Parathyroid adenoma (tissue), 2 donors: ENCODE measurements around the gene ATP2B2.

ENCODE experiments used
- H2AFZ ChIP-seq: fragments of 300-600 bp; sonication (generic); one replicate; pipeline ENCODE4 v1.7.0; 2017; ENCODE audit warnings: antibody characterized with exemption, mild to moderate bottlenecking
- H3K27ac ChIP-seq: fragments of 300-600 bp; sonication (generic); one replicate; pipeline ENCODE4 v1.7.0; 2017
- H3K27me3 ChIP-seq: fragments of 300-600 bp; sonication (generic); one replicate; pipeline ENCODE4 v1.7.0; 2017; ENCODE audit warnings: low read length; ENCODE audit not compliant: control insufficient read depth, insufficient read depth
- H3K36me3 ChIP-seq: fragments of 300-600 bp; sonication (generic); one replicate; pipeline ENCODE4 v1.7.0; 2017; ENCODE audit warnings: low read length; ENCODE audit not compliant: control insufficient read depth, insufficient read depth
- H3K4me1 ChIP-seq: fragments of 300-600 bp; sonication (generic); one replicate; pipeline ENCODE4 v1.7.0; 2017; ENCODE audit warnings: control low read depth
- H3K4me2 ChIP-seq: fragments of 300-600 bp; sonication (generic); one replicate; pipeline ENCODE4 v1.7.0; 2017; ENCODE audit warnings: low read length
- H3K4me3 ChIP-seq: fragments of 300-600 bp; sonication (generic); one replicate; pipeline ENCODE4 v1.7.0; 2017; ENCODE audit warnings: low read depth, low read length
- H3K79me2 ChIP-seq: fragments of 300-600 bp; sonication (generic); one replicate; pipeline ENCODE4 v1.7.0; 2017; ENCODE audit warnings: control low read depth
- H3K9ac ChIP-seq: fragments of 300-600 bp; sonication (generic); one replicate; pipeline ENCODE4 v1.7.0; 2017; ENCODE audit warnings: mild to moderate bottlenecking
- H3K9me3 ChIP-seq: fragments of 300-600 bp; sonication (generic); one replicate; pipeline ENCODE4 v1.7.0; 2017; ENCODE audit warnings: low read length; ENCODE audit not compliant: control insufficient read depth
- TF ChIP-seq, protein P1 (sequence below): fragments of 300-600 bp; sonication (generic); IDR thresholded peaks from one replicate; pipeline ENCODE4 v1.7.0; 2017; ENCODE audit warnings: antibody characterized with exemption, mild to moderate bottlenecking
- donor health status: primary hyperparathyroidism.

The ATP2B2 gene

GRCh38 chr3:10379161-10379560, 126.2 kb downstream of the ATP2B2 start:
- Histone ChIP-seq H3K9ac (no peak overlapping the region), H3K27ac (no peak overlapping the region), H3K4me1 (no peaks in the 10 kb centered on the region), H3K27me3 (no peaks in the 10 kb centered on the region), H3K4me3 (no peak overlapping the region), H3K79me2 (no peaks in the 10 kb centered on the region), H2AFZ (no peak overlapping the region), H3K9me3 (no peaks in the 10 kb centered on the region), H3K36me3 (no peaks in the 10 kb centered on the region), H3K4me2 (no peak overlapping the region)
- TF ChIP-seq, protein P1, sequence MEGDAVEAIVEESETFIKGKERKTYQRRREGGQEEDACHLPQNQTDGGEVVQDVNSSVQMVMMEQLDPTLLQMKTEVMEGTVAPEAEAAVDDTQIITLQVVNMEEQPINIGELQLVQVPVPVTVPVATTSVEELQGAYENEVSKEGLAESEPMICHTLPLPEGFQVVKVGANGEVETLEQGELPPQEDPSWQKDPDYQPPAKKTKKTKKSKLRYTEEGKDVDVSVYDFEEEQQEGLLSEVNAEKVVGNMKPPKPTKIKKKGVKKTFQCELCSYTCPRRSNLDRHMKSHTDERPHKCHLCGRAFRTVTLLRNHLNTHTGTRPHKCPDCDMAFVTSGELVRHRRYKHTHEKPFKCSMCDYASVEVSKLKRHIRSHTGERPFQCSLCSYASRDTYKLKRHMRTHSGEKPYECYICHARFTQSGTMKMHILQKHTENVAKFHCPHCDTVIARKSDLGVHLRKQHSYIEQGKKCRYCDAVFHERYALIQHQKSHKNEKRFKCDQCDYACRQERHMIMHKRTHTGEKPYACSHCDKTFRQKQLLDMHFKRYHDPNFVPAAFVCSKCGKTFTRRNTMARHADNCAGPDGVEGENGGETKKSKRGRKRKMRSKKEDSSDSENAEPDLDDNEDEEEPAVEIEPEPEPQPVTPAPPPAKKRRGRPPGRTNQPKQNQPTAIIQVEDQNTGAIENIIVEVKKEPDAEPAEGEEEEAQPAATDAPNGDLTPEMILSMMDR, result no peak

DNA sequence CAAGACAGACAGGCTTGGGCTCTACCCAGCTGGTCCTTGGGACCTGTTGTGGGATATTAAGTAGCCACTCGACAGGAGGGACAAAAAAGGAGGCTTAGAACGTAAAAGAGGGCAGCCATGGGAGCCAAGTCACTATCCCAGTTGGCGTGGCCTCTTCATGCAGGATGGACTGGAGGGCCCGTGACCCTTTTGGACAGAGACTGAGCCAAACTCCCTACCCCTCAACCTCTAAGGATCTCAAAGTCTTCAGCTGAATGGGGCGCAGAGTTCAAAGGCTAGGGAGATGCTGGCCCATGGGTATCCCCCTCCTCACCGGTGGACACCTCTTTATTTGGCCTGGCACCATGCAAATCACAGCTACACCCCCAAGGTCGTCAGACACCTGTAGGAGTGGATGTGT, 126.6 kb downstream of the ATP2B2 start:
- Histone ChIP-seq H3K36me3 (no peaks in the 10 kb centered on the region), H3K4me1 (no peaks in the 10 kb centered on the region), H3K4me2 (no peak overlapping the region), H3K9me3 (no peaks in the 10 kb centered on the region), H3K27me3 (no peaks in the 10 kb centered on the region), H3K27ac (no peak overlapping the region), H3K4me3 (no peak overlapping the region), H2AFZ (no peak overlapping the region), H3K79me2 (no peaks in the 10 kb centered on the region), H3K9ac (no peak overlapping the region)
- TF ChIP-seq, protein P1, result no peak

DNA sequence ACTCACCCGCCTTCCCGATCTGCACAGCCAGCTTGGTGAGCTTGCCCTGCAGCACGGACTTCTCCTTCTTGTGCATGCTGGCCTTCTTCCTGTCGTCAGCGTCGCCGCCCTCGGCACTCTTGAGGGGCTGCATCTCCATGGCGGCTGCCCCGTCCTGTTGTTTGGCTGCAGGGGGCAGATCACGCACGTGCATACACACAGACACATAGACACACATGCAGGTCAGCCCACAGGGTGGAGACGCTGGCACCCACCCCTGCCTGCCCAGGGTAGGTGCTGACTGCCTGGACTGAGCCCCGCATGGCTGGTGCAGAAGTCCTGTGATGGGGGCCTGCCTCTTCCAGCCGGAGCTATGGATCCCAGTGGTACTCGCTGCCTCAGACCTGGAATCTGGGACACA, 127.1 kb downstream of the ATP2B2 start:
- Histone ChIP-seq H2AFZ (no peak overlapping the region), H3K27ac (no peak overlapping the region), H3K4me2 (no peak overlapping the region), H3K4me1 (no peaks in the 10 kb centered on the region), H3K36me3 (no peaks in the 10 kb centered on the region), H3K9ac (no peak overlapping the region), H3K27me3 (no peaks in the 10 kb centered on the region), H3K9me3 (no peaks in the 10 kb centered on the region), H3K4me3 (no peak overlapping the region), H3K79me2 (no peaks in the 10 kb centered on the region)
- TF ChIP-seq, protein P1, result no peak

GRCh38 chr3:10377148-10377725, 128.1 kb downstream of the ATP2B2 start:
- no peaks in the 10 kb centered on the region for H3K36me3 ChIP-seq
- no peaks in the 10 kb centered on the region for H3K27me3 ChIP-seq
- no peak overlapping the region for H3K27ac ChIP-seq
- H3K4me1 ChIP-seq, result no peaks in the 10 kb centered on the region
- no peak overlapping the region for H3K4me2 ChIP-seq
- TF ChIP-seq, protein P1, result no peak
- H3K9me3 ChIP-seq, result no peaks in the 10 kb centered on the region
- H2AFZ ChIP-seq, result no peak overlapping the region
- H3K4me3 ChIP-seq, result no peak overlapping the region
- H3K79me2 ChIP-seq, result no peaks in the 10 kb centered on the region
- H3K9ac ChIP-seq, result no peak overlapping the region

DNA sequence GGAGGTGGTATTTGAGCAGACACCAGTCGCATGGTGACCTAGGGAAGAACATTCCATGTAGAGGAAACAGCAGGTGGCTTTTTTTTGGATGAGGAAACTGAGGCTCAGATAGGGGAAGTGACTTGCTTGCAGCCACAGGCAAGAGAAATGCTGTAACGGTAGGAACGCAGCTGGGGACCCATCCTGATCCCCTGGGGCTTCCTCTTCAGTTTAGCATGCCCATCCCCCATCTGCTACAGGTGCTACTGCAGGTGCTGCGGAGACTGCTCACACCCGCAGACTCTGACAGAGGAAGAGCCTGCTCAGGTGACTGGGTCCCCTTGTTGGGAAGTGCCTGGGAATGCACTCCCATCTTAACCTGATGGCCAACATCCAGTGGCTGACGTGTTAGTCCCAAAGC, 129.0 kb downstream of the ATP2B2 start:
- Histone ChIP-seq H3K9ac (no peak overlapping the region), H3K36me3 (no peaks in the 10 kb centered on the region), H3K27me3 (no peaks in the 10 kb centered on the region), H3K27ac (no peak overlapping the region), H3K4me1 (no peaks in the 10 kb centered on the region), H3K9me3 (no peaks in the 10 kb centered on the region), H3K4me3 (no peak overlapping the region), H3K4me2 (no peak overlapping the region), H3K79me2 (no peaks in the 10 kb centered on the region), H2AFZ (no peak overlapping the region)
- TF ChIP-seq, protein P1, result no peak
